ACHN (cell line): ENCODE measurements around the gene DOCK11.
A peak's percentile ranks its signal among the peaks of the same experiment; 100 is the strongest.

Source experiments
- DNase-seq: peaks from one replicate; pipeline ENCODE4 v3.0.0-alpha.2; 2015
- in situ Hi-C: cut with HindIII; loops from 2 replicates; pipeline ENCODE4 v1.10.0; 2017; ENCODE audit warnings: low sequenced_read_pairs, low pct_ligation_motif_present, low pct_unique_long_range_greater_than_20kb

Gene DOCK11

DNA sequence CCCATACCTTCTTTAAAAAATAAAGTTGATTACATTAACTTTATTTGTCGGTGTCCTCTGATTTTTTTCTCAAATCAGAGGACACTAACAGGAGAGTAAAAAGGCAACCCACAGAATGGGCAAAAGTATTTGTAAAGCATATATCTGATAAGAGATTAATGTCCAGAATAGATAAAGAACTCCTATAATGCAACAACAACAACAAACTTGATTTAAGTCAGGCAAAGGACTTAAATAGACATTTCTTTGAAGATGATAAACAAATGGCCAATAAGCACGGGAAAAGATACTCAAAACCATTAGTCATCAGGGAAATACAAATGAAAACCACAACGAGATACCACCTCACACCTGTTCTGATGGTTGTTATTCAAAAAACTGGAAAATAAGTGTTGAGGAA is 28.7 kb downstream of the DOCK11 start:
- no peak for DNase-seq
- in situ Hi-C loops: no loop called here

- DNase-seq: no peak
- in situ Hi-C loops: no loop called here
Measured at GRCh38 chrX:118525174-118525730, 29.6 kb downstream of the DOCK11 start.

GRCh38 chrX:118526149-118526548 is 30.5 kb downstream of the DOCK11 start:
- no peak for DNase-seq
- in situ Hi-C loops: no loop called here

DNA sequence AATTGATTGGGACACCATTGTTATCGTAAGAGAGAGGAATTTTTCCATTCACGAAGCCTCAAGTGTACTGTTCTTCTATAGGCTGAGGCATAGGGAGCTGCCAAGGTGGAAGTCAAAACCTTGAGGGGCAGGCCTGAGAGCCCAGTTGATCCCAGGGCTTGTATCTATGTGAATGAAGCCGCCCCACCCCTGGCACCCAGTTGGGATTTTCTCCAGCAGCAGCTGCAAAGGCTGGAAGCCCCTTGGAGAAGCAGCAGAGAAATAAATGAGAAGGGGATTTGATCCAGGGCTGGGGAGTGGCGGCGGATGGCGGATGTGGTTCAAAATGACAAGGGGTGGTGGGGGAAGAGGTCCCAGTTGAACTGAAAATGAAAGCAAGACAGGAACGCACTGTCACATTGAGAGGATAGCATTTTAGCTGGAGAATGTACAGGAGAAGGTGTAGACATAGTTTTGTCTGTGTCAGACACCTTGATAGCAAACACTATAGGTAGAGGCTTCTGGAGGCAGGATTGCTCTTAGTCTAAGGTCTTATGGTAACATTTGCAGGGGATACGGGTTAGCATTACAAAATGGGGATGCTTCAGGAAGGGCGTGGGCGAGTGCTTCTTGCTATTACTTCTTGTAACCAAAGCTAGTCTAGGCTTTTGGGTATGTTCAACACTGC is 32.6 kb downstream of the DOCK11 start:
- DNase-seq: no peak
- in situ Hi-C loops: no loop called here

DNA sequence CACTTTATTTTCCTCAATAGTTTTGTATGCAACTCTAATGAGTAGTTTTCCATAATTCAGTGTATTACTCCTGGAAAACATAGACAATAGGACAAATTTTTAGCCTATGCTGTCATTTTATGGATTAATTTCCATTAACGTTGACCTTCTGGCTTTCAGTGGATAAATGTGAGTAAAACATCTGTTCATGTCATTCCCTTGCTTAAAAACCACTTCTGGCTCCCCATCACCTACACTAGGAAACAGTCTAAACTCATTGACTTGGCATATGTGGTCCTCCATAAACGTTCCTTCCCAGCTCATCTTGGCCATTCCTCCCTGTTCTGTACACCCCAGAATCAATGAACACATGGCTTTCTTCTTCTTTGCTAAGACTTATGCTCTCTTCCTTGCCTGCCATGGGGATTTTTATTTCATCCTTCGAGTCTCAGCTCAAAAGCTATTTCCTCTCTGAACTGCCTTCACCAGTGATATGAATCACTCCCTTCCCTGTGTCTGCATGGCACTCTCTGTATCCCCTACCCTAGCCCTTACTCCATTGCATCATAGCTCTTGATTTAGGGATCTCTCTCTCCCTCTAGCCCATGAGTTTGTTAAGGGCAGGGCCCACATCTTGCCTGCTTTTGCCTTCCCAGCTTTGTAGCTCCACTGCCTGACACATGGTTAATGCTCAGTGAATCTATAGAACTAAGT is 34.8 kb downstream of the DOCK11 start:
- DNase-seq: no peak
- in situ Hi-C loops: no loop called here

DNA sequence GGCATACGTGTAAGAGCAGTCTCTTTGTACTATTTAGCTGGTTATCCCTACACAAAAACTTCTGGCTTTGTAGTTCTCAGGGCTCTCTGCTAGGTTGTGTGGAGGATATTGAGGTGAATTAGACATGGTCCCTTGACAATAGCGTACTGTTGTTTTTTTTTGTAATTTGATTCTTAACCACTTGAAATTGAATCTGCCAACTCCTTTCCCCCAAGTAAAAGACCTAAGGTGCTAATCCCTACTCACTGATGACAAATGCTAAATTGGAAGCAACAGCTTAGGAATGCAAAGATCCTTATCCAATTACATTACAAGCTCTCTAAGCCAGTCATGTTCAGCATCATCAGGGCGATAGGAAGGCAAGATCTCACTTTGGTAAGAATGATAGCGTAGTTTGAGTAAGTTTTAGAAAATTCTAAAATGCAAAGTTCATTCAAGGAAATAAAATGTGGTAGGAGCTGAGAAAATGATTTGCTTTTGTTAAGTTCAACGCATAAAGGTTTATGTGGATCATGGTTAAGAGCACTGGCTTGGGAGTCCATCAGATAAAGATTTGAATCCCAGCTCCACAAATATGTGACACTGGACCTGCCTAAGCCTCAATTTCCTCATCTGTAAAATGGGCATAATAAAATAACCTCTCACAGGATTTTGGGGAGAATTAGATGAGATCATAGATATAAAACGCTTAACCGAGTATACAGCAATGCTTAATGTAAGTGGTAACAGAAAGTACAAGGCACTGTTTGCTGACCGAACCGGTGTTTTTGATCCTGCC is 39.3 kb downstream of the DOCK11 start:
- DNase-seq: no peak
- in situ Hi-C loops: no loop called here

GRCh38 chrX:118536204-118536603 is 40.6 kb downstream of the DOCK11 start:
- in situ Hi-C loops: no loop called here
- no peak for DNase-seq

DNA sequence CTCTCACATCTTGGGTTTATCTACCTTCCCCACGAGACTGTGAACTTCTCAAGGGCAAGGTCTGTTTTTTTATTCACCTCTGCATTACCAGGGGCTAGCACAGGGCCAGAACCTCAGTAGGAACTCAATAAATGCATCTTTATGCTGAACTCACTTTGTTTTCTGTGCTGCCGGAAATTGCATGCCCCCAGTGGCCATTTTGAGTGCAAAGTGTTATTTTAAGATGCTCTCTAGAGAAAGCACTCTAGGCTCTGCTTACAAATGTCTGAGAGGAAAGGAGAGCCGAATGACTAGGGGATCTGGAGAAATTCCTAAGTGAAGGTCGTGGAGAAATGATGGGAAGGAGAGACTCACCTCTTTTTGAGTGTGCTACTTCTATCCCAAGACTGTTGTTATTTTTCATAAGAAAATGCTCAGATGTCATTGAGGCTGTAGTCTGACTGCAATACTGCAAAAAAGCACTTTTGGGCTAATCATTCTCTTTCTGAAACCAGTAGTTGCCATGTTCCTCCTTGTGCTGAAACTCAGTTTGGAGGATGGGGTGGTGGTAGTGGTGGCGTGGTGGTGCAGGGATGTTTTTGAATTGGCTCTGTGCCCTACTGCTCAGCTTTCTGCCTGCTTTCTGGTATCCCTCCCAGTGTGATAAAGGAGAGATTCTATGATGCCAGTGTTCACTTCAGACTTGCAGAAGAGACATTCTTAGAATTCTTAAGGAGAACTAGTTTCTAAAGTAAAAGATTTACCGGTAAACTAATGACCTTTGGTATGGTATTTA is 41.3 kb downstream of the DOCK11 start:
- peak; percentile 77 for DNase-seq
- in situ Hi-C loops: no loop called here

DNA sequence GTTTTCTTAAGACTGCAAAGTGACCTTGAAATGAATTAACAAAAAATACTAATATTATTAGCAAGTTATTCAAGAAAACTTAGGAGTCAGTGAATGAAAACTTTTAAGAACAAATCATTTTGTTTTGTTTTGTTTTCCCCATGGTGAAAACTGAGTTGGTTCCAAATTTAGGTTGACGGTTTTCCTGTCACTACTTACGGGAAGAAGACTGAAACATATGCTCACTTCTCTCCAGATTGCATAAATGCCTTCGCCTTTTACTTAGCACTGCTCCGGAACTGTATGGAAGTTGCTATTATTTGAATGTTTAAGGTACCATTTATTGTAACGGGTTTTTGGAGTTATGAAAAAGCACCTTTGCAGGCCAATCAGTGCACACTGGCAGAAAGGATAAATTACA is 42.8 kb downstream of the DOCK11 start:
- in situ Hi-C loops: no loop called here
- no peak for DNase-seq

DNA sequence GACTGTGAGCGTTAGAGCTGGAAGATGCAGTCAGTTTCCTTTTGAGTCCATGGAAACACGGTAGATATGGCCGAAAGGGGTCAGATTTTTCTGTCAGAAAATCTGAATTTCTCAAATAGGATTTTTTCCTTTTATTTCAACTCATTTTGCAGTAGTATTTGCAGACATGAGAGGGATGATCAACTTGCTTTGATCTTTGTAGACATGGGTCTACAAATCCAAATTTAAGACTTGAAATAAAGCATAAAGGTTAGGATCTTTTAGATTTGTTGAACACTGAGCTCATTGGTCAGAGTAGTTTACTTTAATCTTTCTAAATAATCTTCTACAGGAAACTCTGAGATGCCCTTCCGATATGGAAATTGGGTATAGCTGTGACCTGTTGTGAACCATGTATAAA is 44.7 kb downstream of the DOCK11 start:
- in situ Hi-C loops: no loop called here
- no peak for DNase-seq

GRCh38 chrX:118541482-118541881 is 45.9 kb downstream of the DOCK11 start:
- no peak for DNase-seq
- in situ Hi-C loops: no loop called here

DNA sequence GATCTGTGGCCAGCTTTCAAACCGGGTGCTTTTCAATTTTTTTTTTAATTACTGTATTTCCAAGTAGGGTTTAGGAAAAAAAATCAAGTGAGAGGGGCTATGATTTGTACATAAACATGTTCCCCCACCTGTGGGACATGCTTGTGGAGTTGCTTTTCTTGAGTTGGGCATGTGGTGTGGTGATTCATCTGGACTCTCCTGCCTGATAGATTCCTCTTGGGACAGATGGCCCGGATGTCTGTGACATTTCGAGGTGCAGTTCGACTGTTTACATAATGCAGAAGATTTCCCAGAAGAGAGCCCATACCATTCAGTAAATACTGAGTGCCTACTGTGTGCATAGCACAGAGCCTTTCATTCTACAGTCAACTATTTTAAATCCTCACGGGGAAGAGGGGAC is 49.9 kb downstream of the DOCK11 start:
- DNase-seq: no peak
- in situ Hi-C loops: no loop called here

GRCh38 chrX:118548841-118549240 is 53.2 kb downstream of the DOCK11 start:
- no peak for DNase-seq
- in situ Hi-C loops: no loop called here

- in situ Hi-C loops: no loop called here
- DNase-seq: no peak
Measured at GRCh38 chrX:118550792-118551191, 55.2 kb downstream of the DOCK11 start.

- in situ Hi-C loops: no loop called here
- no peak for DNase-seq
Measured at GRCh38 chrX:118551426-118551825, 55.8 kb downstream of the DOCK11 start.

GRCh38 chrX:118552121-118552900 is 56.7 kb downstream of the DOCK11 start:
- peak; percentile 31 for DNase-seq
- in situ Hi-C loops: no loop called here

- DNase-seq: no peak
- in situ Hi-C loops: no loop called here
Measured at GRCh38 chrX:118553042-118553710, 57.6 kb downstream of the DOCK11 start.
